HepG2 (cell line): ENCODE data around the gene ZNF446. TPM values are rescaled to one million over a fixed set of nuclear protein-coding genes. Genes with fewer than 3 reads are reported as not detected.

Experiments used
- BRD4 ChIP-seq: sonication (generic); formaldehyde crosslinking; IDR thresholded peaks from 2 replicates; pipeline ENCODE4 v1.4.0; 2020; ENCODE audit warnings: missing genetic modification reagents
- CBX1 ChIP-seq: IDR thresholded peaks from one replicate; pipeline ENCODE4 v1.6.1; 2016; ENCODE audit warnings: antibody characterized with exemption, low read depth
- CHCHD3 ChIP-seq: sonication (generic); formaldehyde crosslinking; IDR thresholded peaks from 2 replicates; pipeline ENCODE4 v1.8.0; 2022; ENCODE audit warnings: mild to moderate bottlenecking, missing genetic modification reagents, moderate library complexity
- CREM ChIP-seq, 2 experiments: sonication (generic) in 1 of 2; formaldehyde crosslinking in 1 of 2; IDR thresholded peaks; 2 replicates each; pipeline versions ENCODE4 v1.4.0 to v1.6.1; 2016 to 2020; ENCODE audit warnings: antibody characterized with exemption in 1 of 2, mild to moderate bottlenecking in 1 of 2, missing genetic modification reagents in 1 of 2
- DDIT3 ChIP-seq: sonication (generic); formaldehyde crosslinking; IDR thresholded peaks from 2 replicates; pipeline ENCODE4 v1.4.0; 2020; ENCODE audit warnings: mild to moderate bottlenecking, missing genetic modification reagents
- GATAD2A ChIP-seq: IDR thresholded peaks from 2 replicates; pipeline ENCODE4 v1.6.1; 2016
- MTA1 ChIP-seq: sonication (generic); formaldehyde crosslinking; IDR thresholded peaks from 2 replicates; pipeline ENCODE4 v1.4.0; 2020; ENCODE audit warnings: missing genetic modification reagents, mild to moderate bottlenecking, borderline replicate concordance
- MTA3 ChIP-seq: sonication (generic); formaldehyde crosslinking; IDR thresholded peaks from 2 replicates; pipeline ENCODE4 v1.4.0; 2020; ENCODE audit warnings: missing genetic modification reagents
- NR1H2 ChIP-seq: sonication (generic); formaldehyde crosslinking; IDR thresholded peaks from 2 replicates; pipeline ENCODE4 v1.8.1; 2022; ENCODE audit warnings: low read depth, missing genetic modification reagents, borderline replicate concordance
- PLRG1 ChIP-seq: fragments of 450-650 bp; conservative IDR thresholded peaks from 2 replicates; pipeline ENCODE4 v1.6.1; 2016
- SAFB2 ChIP-seq: sonication (generic); formaldehyde crosslinking; IDR thresholded peaks from 2 replicates; pipeline ENCODE4 v1.5.1; 2020; ENCODE audit warnings: missing genetic modification reagents, low read depth, mild to moderate bottlenecking, borderline replicate concordance
- ZBTB3 ChIP-seq: sonication (generic); formaldehyde crosslinking; IDR thresholded peaks from 2 replicates; pipeline ENCODE4 v1.4.0; 2020; ENCODE audit warnings: low read depth, mild to moderate bottlenecking, moderate library complexity, missing genetic modification reagents, borderline replicate concordance
- ZBTB34 ChIP-seq: sonication (generic); formaldehyde crosslinking; IDR thresholded peaks from 2 replicates; pipeline ENCODE4 v1.8.0; 2022; ENCODE audit warnings: mild to moderate bottlenecking, missing genetic modification reagents
- ZHX2 ChIP-seq, 2 experiments: sonication (generic) in 1 of 2; formaldehyde crosslinking in 1 of 2; IDR thresholded peaks; 2 replicates each; pipeline versions ENCODE4 v1.6.1 to v1.9.0; 2014 to 2022; ENCODE audit warnings: antibody characterized with exemption in 1 of 2, borderline replicate concordance in 1 of 2, inconsistent platforms in 1 of 2, low read depth in 1 of 2, missing genetic modification reagents in 1 of 2
- ZNF225 ChIP-seq: sonication (generic); formaldehyde crosslinking; IDR thresholded peaks from 2 replicates; pipeline ENCODE4 v1.4.0; 2020; ENCODE audit warnings: mild to moderate bottlenecking, missing genetic modification reagents
- polyA plus RNA-seq, 8 experiments: library from polyadenylated mRNA; depleted of rRNA in 3 of 8; stranded (reverse) in 7 of 8; unstranded in 1 of 8; fragments of >200 nt; fragmentation: Illumina TruSeq in 4 of 8; extraction: Trizol in 4 of 8; gene quantifications; 2 replicates each; pipeline versions ENCODE4 v1.2.1 to v1.2.3, GENCODE V29; 2011 to 2016; ENCODE audit warnings: low read depth in 4 of 8, missing spikeins in 1 of 8, mixed read lengths in 1 of 8; ENCODE audit not compliant: insufficient read depth in 1 of 8
- total RNA-seq, 5 experiments: library from RNA; depleted of rRNA; stranded (reverse); fragments of >200 nt; fragmentation: Illumina TruSeq; extraction: Trizol; gene quantifications; 2 replicates each; pipeline ENCODE4 v1.2.3, GENCODE V29; 2016; ENCODE audit warnings: low read depth in 1 of 5

ZNF446 gene
- total and polyA plus RNA-seq, 2 of the 13 experiments (the other 11 are each of a cell fraction or from before 2014, with no cell fraction given) = 3.0 to 3.6 TPM

GRCh38 chr19:58466760-58467589, 9.2 kb upstream of the ZNF446 start, which contains the start of gene ZNF324 (continued):
- no peak for TF ChIP-seq MTA3 (CRISPR knock-in tag)
- TF ChIP-seq CHCHD3 = no peak
- TF ChIP-seq CBX1 = no peak
- no peak for TF ChIP-seq ZBTB3 (CRISPR knock-in tag)
- TF ChIP-seq BRD4 = no peak
- no peak for TF ChIP-seq MTA1 (CRISPR knock-in tag)
- TF ChIP-seq CREM (IDR thresholded peaks at IDR 0.05) = peak; percentile 82
- TF ChIP-seq CREM (CRISPR knock-in tag; IDR thresholded peaks at IDR 0.05) = no peak
- no peak for TF ChIP-seq SAFB2 (CRISPR knock-in tag)
- no peak for TF ChIP-seq DDIT3
- no peak for TF ChIP-seq ZNF225 (CRISPR knock-in tag)
- peak; percentile 56; the same call in 1 of the 2 replicates for TF ChIP-seq ZHX2 (IDR thresholded peaks at IDR 0.05; ENCODE audit: low read depth)
- no peak for TF ChIP-seq ZHX2 (CRISPR knock-in tag; IDR thresholded peaks at IDR 0.05; ENCODE audit: borderline replicate concordance)
- no peak for TF ChIP-seq PLRG1
- TF ChIP-seq NR1H2 (CRISPR knock-in tag) = no peak
- TF ChIP-seq ZBTB34 (CRISPR knock-in tag) = no peak
- TF ChIP-seq GATAD2A (CRISPR knock-in tag) = no peak
